ENCODE data around the gene NHEJ1.

The NHEJ1 gene

GRCh38 chr2:219056896-219057708 is 103.5 kb downstream of the NHEJ1 start:
- DNase-seq, result no peak

DNA sequence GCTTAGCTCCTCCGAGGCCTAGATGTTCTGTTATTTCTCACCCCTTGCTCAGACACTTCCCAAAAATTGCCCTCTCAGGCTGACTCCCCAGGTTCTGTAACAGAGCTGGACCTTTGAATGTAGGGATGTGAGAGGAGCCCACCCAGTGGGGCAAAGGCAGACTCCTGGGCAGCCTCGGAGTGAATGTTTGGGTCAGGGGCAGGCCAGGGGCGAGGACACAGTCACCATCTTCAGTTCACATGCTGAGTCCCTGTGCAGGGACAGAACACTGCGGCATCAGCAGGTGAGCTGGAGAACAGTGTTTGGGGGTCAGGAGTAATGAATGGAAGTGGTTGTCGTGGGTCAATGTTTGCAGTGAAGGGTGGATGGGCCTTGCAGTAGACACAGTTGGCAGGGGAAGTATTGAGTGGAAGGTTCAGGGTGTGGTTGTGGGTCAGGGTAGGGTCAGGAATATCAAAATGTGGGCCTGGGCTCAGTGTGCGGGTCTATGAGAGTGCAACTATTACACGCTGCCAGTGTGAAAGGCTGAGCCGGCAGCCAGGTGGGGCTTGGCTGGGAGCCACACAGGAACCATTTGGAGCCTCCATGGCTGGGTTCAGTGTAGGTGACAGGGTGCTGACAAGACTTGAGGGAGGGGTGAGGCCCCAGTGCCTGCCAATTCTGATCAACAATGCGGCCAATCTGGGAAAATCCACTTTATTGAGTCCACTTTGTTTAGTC is 104.3 kb downstream of the NHEJ1 start:
- no peak for DNase-seq

- DNase-seq, result no peak
Observed at GRCh38 chr2:219054956-219055903, 105.4 kb downstream of the NHEJ1 start.

- no peak for DNase-seq
Observed at GRCh38 chr2:219049282-219049681, 111.3 kb downstream of the NHEJ1 start.

GRCh38 chr2:219045937-219046550 is 114.6 kb downstream of the NHEJ1 start:
- DNase-seq, result no peak

DNA sequence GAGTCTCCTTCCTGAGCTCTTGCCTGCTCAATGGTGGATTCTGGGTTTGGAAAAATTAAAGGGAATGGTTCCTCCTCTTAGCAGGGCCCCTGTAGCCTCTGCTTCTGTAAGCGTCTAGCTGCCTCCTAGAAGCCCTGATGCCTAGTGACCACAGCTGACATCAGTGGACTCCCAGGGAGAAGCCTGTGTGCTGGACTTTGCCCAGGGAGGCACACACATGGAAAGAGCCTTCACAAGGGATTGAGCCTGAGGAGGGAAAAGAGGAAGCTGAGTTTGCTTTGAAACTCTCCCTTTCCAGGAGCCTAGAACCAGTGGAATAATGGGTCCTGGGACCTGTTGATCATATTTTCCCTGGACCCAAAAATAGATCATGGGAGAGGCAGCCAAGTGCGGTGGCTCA is 117.9 kb downstream of the NHEJ1 start:
- no peak for DNase-seq

GRCh38 chr2:219042157-219042556 is 118.5 kb downstream of the NHEJ1 start:
- DNase-seq, result no peak

- DNase-seq, result peak in 1 of 2 experiments; percentile 54
Observed at GRCh38 chr2:219041252-219041651, 119.4 kb downstream of the NHEJ1 start, which contains the start of gene CFAP65. Gene CFAP65 (minus strand): TSS chr2:219041516. CDS start chr2:219039048, 2,468 bp downstream.

DNA sequence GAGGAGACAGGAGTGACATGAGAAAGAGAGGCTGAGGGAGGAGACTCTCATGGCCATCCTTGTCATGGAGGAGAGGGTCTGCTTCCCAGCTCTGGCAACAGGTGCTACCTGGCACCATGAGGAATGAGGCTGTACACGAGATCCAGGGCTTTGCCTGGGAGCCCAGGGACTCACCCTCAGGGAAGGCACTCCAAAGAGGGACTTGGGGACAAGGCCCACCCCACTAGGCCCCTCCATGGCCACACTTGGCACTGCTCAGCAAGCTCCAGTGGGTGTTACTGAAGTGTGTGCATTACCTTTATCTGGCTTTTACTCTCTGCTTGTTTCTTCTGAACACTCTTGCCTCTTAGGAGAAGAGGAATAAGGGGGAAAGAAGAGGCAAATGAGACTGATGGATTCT is 122.0 kb downstream of the NHEJ1 start:
- no peak for DNase-seq

DNA sequence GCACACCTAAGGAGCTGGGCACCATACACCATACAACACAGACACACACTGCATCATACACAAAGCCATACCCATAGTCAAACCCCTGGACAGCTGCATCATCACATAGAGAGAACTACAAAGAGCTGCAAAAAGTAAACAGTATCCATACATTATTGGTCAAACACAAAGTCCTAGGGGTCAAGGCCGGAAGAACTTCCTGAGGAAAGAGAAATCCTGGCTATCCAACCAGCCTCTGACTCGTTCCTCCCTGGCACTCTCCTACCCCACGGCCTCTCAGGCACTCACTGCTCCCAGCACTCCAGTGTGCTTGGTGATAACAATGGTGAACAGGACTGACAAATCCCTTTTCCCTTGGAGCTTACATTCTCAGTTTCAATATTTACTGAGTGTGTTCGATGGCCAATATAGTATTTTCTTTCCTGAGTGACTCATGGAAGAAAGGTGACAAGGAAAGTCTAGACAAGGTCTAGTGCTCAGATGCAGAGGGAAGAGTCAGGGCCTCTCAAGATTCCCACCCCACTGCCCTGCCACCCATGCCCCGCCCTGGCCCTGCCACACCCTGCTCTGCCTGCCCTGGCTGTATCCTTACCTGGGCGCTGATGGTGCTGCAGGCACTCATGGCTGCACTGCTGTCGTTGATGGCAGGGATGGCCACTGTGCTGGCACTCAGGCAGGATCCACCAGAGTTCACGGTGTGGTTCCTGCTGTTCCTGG is 122.7 kb downstream of the NHEJ1 start:
- no peak for DNase-seq

- no peak for DNase-seq
Observed at GRCh38 chr2:219035942-219036341, 124.7 kb downstream of the NHEJ1 start.

DNA sequence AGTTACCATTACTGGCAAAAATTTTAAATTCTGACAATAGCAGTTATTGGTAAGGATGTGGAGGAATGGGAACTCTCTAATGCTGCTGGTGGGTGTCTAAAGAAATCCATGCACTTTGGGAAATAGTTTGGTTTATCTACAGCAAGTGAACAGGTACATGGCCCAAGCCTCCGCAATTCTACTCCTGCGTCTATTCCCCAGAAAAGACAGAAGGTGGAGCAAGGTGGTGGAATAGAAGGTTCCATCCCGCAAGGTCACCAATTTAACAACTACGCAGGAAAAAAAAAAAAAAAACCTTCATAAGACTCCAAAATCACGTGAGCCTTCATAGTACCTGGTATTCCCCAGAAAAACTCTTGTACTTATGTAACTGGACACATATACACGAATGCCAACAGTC is 125.8 kb downstream of the NHEJ1 start:
- DNase-seq, result no peak

DNA sequence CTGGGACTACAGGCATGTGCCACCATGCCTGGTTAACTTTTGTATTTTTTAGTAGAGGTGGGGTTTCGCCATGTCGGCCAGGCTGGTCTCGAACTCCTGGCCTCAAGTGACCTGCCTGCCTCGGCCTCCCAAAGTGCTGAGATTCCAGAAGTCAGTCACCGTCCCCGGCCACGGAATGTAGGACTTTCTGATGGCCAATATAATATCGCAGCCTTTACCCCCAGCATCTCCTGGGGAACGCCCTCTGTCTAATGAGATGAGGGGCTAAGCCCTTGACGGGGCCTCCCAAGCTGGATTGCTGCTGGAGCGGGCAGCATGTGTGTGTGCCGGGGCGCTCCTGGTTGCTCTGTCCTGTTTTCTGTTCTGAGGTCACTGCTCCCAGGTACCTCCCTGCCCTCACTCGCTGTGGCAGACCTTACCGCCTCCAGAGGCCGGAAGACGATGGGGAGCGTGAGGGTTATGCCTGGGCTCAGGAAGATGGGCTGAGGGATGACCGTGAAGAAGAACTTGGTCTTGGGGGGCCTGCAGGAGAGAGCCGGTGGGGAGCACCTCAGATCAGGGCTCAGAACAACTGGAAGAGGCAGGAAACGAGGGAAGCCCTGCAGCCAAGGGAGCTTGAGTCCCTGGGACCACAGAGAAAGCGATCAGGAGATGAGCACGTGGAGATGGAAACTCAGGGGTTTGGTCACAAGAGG is 128.4 kb downstream of the NHEJ1 start:
- DNase-seq, result no peak

- no peak for DNase-seq
Observed at GRCh38 chr2:219031005-219031738, 129.4 kb downstream of the NHEJ1 start.

DNA sequence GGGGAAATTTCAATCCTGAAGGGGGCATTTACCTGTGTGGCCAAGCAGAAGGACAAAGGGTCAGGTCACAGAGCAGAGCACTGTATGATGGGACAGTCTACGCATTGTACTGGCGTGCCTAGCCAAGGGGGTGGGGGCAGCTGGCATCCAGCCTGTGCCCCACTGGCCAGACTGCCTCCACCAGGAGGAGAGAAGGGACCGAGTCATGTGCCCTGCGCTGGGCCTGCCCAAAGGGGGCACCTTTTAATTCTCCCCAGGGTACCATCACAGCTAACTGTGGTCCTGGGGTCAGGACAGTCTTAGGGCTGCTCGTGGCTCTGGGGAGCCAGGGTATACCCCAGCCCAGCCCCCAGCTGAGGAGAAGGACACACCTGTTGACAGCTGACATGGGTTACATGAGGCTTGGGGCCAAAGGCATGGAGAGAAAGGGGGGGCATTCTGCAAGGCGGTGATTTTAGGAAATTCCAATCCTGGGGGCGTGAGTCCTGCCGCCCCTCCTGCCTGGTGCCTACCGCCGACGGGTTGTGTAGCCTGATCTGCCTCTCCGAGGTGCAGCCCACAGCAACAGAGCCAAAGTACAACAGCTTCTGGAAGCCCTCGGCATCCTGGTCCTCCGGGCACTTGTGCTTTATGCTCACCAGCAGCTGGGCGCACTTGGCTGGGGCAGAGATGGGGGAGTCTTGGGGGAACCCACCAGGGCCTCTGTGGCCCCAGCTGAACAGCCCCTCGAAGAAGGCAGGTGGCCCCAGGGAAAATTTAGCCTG is 130.3 kb downstream of the NHEJ1 start:
- DNase-seq, result no peak

- DNase-seq, result peak; percentile 53 to 73
Observed at GRCh38 chr2:219029829-219030165, 130.8 kb downstream of the NHEJ1 start.

DNA sequence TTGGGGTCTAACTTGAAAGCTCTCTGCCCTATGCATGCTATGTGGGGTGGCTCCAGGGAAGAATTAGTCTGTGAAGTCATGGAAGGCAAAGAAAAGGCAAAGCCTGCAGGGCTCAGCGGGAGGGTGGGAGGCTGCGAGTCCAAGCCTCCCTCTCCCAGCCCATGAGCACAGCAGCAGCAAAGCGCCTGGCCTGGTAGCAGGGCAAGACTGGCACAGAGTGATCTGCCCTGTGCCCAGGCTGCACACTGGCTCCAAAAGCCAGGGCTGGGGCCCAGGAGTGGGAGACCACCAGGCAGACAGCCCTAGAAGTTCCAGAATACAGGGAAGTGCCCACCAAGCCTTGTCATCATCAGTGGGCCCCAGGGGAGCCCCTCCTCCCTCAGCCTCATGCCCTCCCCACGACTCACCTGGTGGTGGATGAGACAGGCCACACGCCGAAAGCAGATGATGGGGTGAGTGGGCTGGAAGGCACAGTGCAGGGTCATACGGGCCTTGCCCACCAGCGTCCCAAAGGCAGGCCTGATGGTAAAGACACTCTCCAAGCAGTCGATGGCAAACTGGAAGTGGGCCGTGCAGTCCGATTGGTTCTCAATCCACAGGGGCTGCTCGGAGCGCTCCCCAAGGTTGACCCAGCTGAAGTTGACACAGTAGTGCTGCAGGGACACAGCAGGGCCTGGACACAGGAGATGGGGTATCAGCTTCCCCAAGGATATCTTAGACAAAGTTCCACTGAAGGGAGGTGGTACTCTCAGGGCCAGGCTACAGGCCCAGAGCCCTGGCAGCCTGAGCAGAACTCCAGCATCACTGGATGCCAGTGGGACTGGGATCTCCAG is 131.4 kb downstream of the NHEJ1 start:
- no peak for DNase-seq

DNA sequence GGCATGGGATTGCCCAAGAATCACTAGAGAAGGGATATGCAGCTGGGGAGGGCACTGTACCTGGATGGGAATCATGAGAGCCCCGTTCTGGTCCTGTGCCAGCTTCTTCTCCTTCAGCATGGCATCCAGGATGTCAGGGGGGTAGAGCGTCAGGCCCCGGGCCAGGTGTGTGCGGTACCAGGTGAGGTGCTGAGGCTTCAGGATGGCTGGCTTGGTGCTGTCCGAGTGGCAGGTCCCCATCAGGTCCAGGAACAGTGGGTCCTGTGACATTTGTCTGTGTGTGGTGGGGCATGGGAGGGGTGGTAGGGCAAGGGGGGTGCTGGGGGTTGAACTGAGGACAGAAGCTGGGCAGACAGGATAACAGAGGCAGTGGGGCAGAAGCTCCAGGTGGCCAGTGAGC is 132.5 kb downstream of the NHEJ1 start:
- no peak for DNase-seq

DNA sequence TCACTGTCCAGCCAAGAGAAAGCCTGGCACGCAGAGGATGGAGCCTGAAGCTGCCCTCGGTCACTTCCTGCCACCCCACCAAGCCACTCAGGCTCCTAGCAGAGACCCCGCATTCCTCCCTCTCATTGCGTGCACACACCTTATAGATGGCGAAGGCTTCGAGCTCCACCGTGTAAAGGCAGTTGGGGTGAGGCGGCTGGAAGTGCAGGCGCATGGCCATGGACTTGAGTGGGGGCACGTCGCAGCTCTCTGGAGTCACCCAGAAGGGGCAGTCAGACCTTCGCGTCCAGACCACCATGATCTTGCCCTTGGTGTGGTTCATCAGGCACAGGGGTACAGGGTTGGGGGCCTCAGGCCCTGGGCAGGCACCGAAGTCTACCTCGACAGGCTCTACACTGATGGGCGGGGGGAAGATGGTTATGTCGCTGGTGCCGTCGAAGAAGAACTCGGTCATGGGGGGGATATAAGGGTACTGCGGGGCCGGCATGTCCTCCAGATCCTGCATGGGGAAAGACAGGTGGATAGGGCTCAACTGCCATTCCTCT is 133.0 kb downstream of the NHEJ1 start:
- no peak for DNase-seq
